Heart left ventricle (tissue), 16 donors: ENCODE data around the gene LNX1. TPM values are rescaled to one million over a fixed set of nuclear protein-coding genes. Genes with fewer than 3 reads are reported as not detected.

Source experiments
- ATAC-seq, 4 donors: fragments of 200-7000 bp; cut with Tn5 transposase; one replicate each; pipeline ENCODE4 v1.9.1; 2020 to 2022; ENCODE audit warnings: moderate library complexity in 4 of 4, mild to moderate bottlenecking in 3 of 4, moderate number of reproducible peaks in 1 of 4
- DNase-seq, 5 donors: peaks; one replicate each; pipeline ENCODE4 v3.0.0-alpha.2; 2020
- H3K27ac ChIP-seq, 12 donors: fragments of 200-600 bp; sonication (generic) in 4 of 12; one replicate each; pipeline versions ENCODE4 v1.5.0 to v1.8.0; 2016 to 2022; ENCODE audit warnings: mild to moderate bottlenecking in 2 of 12
- H3K27me3 ChIP-seq, 9 donors: fragments of 200-600 bp; sonication (generic) in 2 of 9; one replicate each; pipeline versions ENCODE4 v1.5.1 to v1.8.0; 2016 to 2022; ENCODE audit warnings: mild to moderate bottlenecking in 3 of 9
- H3K36me3 ChIP-seq, 9 donors: fragments of 200-600 bp; sonication (generic) in 2 of 9; one replicate each; pipeline versions ENCODE4 v1.5.0 to v1.8.0; 2018 to 2022; ENCODE audit warnings: mild to moderate bottlenecking in 2 of 9
- H3K4me1 ChIP-seq, 12 donors: fragments of 200-600 bp; sonication (generic) in 4 of 12; one replicate each; pipeline versions ENCODE4 v1.5.0 to v1.8.0; 2016 to 2022; ENCODE audit warnings: mild to moderate bottlenecking in 3 of 12
- H3K4me3 ChIP-seq, 12 donors: fragments of 200-600 bp; sonication (generic) in 4 of 12; one replicate each; pipeline versions ENCODE4 v1.5.0 to v1.8.0; 2017 to 2022; ENCODE audit warnings: mild to moderate bottlenecking in 9 of 12, moderate library complexity in 4 of 12
- H3K9me3 ChIP-seq, 12 donors: fragments of 200-600 bp; sonication (generic) in 4 of 12; one replicate each; pipeline versions ENCODE4 v1.5.0 to v1.8.0; 2016 to 2022; ENCODE audit warnings: mild to moderate bottlenecking in 1 of 12
- CTCF ChIP-seq, 12 donors: fragments of 200-600 bp; sonication (generic) in 4 of 12; IDR thresholded peaks; one replicate each; pipeline versions ENCODE4 v1.5.0 to v1.8.0; 2018 to 2022; ENCODE audit warnings: antibody characterized with exemption in 12 of 12, mild to moderate bottlenecking in 5 of 12
- POLR2A ChIP-seq, 2 donors: fragments of 450-650 bp; IDR thresholded peaks; one replicate each; pipeline ENCODE4 v1.6.1; 2017; ENCODE audit warnings: antibody characterized with exemption in 2 of 2, mild to moderate bottlenecking in 2 of 2, moderate library complexity in 2 of 2
- WGBS, 4 donors: extraction: QIAGEN DNeasy Blood & Tissue Kit in 2 of 4; methylation state at CpG; one replicate each; pipeline versions ENCODE4 v1.1.5 to v1.1.7; 2013 to 2018; 5-methylcytosine and 5-hydroxymethylcytosine counted together
- intact Hi-C, 10 donors: fragments of 100-400 bp; cut with DNase I; formaldehyde crosslinking; loops; one replicate each; pipeline versions ENCODE4 v1.11.1 to v1.14.2; 2022
- polyA plus RNA-seq, 2 donors: library from polyadenylated mRNA; stranded (reverse); fragments of 200-250 nt; gene quantifications; one replicate each; pipeline ENCODE4 v1.2.3, GENCODE V29; 2013
- total RNA-seq, 9 donors: library from RNA; depleted of rRNA in 2 of 9; stranded (reverse); fragments of >200 nt in 2 of 9; fragmentation: NEBNext Ultra II Directional in 3 of 9; extraction: Animal tissue kit (Norgen Biotek cat#: 25700) in 3 of 9; gene quantifications; one replicate each; pipeline versions ENCODE4 v1.1.0 to v1.2.4, GENCODE V29; 2016 to 2023
- donor health status: ischemic (EF 13 %, LVEDD 7.1; RV severe dilation, severe dysfunction).
- donor health status: healthy with polysubstance abuse.
- donor health status: DM: no; HTN: yes; CAD: no.
- donor health status: DM: no; HTN: no; CAD: no.
- donor health status: ischemic (EF 25% LVEDD 6.9; RV normal size, moderate dysfunction).
- donor health status: ischemic (EF 25% LVEDD 5.7; RV mildly dilated, moderate dysfunction).
- donor health status: healthy.
- donor health status: DM: yes; HTN: yes; CAD: no.
- donor health status: ischemic (EF 35%, LVEDD 5.7; RV mildly dilated, moderate dysfunction).
- donor health status: nonischemic (EF 11% LVEDD 7.7; RV severe dilation, severe dysfunction).
- donor health status: DM: yes; HTN: yes; CAD: no.
- donor health status: PGD.
- donor health status: ischemic (EF 29% LVEDD 5.4; RV normal size, mild dysfunction).
- donor health status: nonischemic (EF 23%, LVEDD 6.1; RV moderate dilation, normal function).

Gene LNX1
- total and polyA plus RNA-seq, 11 donors, result 3.4 to 15.7 (median 6.7) TPM

- DNase-seq (no peak), ATAC-seq (no peak)
- intact Hi-C loops, result loop anchor here in 3 of 10 donors (5.0 to 10.0 kb wide), 3 partner anchors 117 to 169 kb away; no protein-coding TSS in a partner anchor
- Histone ChIP-seq H3K27me3 (no peaks in the 10 kb centered on the region), H3K36me3 (no peaks in the 10 kb centered on the region), H3K4me1 (peaks cover 0 to 23% (median 4%) of the 10 kb centered on the region in 12 donors), H3K27ac (peak overlapping the region in 7 of 12 donors; percentile 15 to 77 (median 49)), H3K4me3 (no peak overlapping the region), H3K9me3 (no peaks in the 10 kb centered on the region)
- TF ChIP-seq CTCF (IDR thresholded peaks at IDR 0.05) (no peak), POLR2A (IDR thresholded peaks at IDR 0.05) (no peak)
- WGBS, 4 donors, result 76 to 85% (median 78%) methylated on average over 3 of the region's 3 CpGs
Observed at GRCh38 chr4:53535567-53535966, 55.7 kb downstream of the LNX1 start.

- Histone ChIP-seq H3K4me3 (no peak overlapping the region), H3K9me3 (no peaks in the 10 kb centered on the region), H3K27me3 (no peaks in the 10 kb centered on the region), H3K27ac (no peak overlapping the region), H3K4me1 (peaks cover 0 to 22% (median 4%) of the 10 kb centered on the region in 12 donors), H3K36me3 (no peaks in the 10 kb centered on the region)
- TF ChIP-seq CTCF (IDR thresholded peaks at IDR 0.05) (no peak), POLR2A (IDR thresholded peaks at IDR 0.05) (no peak)
- 88 to 98% (median 92%) methylated on average over 2 of the region's 2 CpGs for WGBS, 4 donors
- no peak for ATAC-seq
- intact Hi-C loops, result loop anchor here in 3 of 10 donors (5.0 to 10.0 kb wide), 3 partner anchors 118 to 170 kb away; no protein-coding TSS in a partner anchor
- DNase-seq, result no peak
Observed at GRCh38 chr4:53534684-53535083, 56.6 kb downstream of the LNX1 start.

GRCh38 chr4:53532521-53532920 is 58.8 kb downstream of the LNX1 start:
- Histone ChIP-seq H3K27ac (no peak overlapping the region), H3K9me3 (no peaks in the 10 kb centered on the region), H3K4me3 (no peak overlapping the region), H3K4me1 (peaks cover 0 to 22% (median 2%) of the 10 kb centered on the region in 12 donors), H3K36me3 (no peaks in the 10 kb centered on the region), H3K27me3 (no peaks in the 10 kb centered on the region)
- TF ChIP-seq CTCF (IDR thresholded peaks at IDR 0.05), result no peak
- no peak for TF ChIP-seq POLR2A (IDR thresholded peaks at IDR 0.05)
- ATAC-seq, result no peak
- DNase-seq, result no peak
- 83 to 91% (median 87%) methylated on average over 1 of the region's 1 CpG for WGBS, 4 donors
- intact Hi-C loops, result loop anchor here in 1 of 10 donors (10.0 kb wide), 1 partner anchor 172 kb away; no protein-coding TSS in a partner anchor

GRCh38 chr4:53531585-53532224 is 59.6 kb downstream of the LNX1 start:
- no peaks in the 10 kb centered on the region for H3K27me3 ChIP-seq
- no peaks in the 10 kb centered on the region for H3K9me3 ChIP-seq
- no peaks in the 10 kb centered on the region for H3K36me3 ChIP-seq
- TF ChIP-seq CTCF (IDR thresholded peaks at IDR 0.05) (no peak), POLR2A (IDR thresholded peaks at IDR 0.05) (no peak)
- H3K4me3 ChIP-seq, result no peak overlapping the region
- ATAC-seq (peak in 1 of 4 donors; percentile 51), DNase-seq (no peak)
- H3K4me1 ChIP-seq, result peaks cover 0 to 16% (median 0%) of the 10 kb centered on the region in 12 donors
- WGBS, 4 donors, result 85 to 88% (median 86%) methylated on average over 5 of the region's 5 CpGs
- H3K27ac ChIP-seq, result no peak overlapping the region
- intact Hi-C loops, result loop anchor here in 1 of 10 donors (10.0 kb wide), 1 partner anchor 173 kb away; no protein-coding TSS in a partner anchor
